Naive thymus-derived CD4-positive, alpha-beta T cell (primary cell): ENCODE results near the gene DGUOK. TPM values are rescaled to one million over a fixed set of nuclear protein-coding genes. Genes with fewer than 3 reads are reported as not detected.

ENCODE experiments used
- polyA plus RNA-seq, 2 donors: library from polyadenylated mRNA; unstranded; fragments of 300-500 nt; fragmentation: Illumina TruSeq; gene quantifications; one replicate each; pipeline ENCODE4 v1.2.3, GENCODE V29; 2021
- total RNA-seq, 6 experiments: library from RNA in 5 of 6; stranded (reverse) in 5 of 6; gene quantifications; 1 replicate in 5 of 6; 2 replicates in 1 of 6; pipeline ENCODE4 v1.2.3 and lab custom pipeline; 2021 to 2026

DGUOK gene
- total and polyA plus RNA-seq, 7 experiments from 2014 or later = 43.1 to 220 (median 69.4) TPM

Other genes starting within 250 kb of the DGUOK start
- gene TPRKB, start 189.5 kb upstream of the DGUOK start, total RNA-seq = 10 to 100 TPM; 16.5 to 34.6 (median 27.5) TPM
- gene TPRKB, start 189.5 kb upstream of the DGUOK start, polyA plus RNA-seq = 10 to 100 TPM; 62.0 to 87.9 TPM
- gene DUSP11, start 146.8 kb upstream of the DGUOK start, total RNA-seq = 10 to 100 TPM; 32.0 to 54.1 (median 43.8) TPM
- gene DUSP11, start 146.8 kb upstream of the DGUOK start, polyA plus RNA-seq = 10 to 100 TPM; 61.6 to 70.9 TPM
- gene C2orf78, start 142.7 kb upstream of the DGUOK start, total RNA-seq = not detected
- not detected for gene C2orf78, start 142.7 kb upstream of the DGUOK start, polyA plus RNA-seq
- 10 to 100 TPM; 22.2 to 44.5 (median 32.9) TPM for gene STAMBP, start 97.9 kb upstream of the DGUOK start, total RNA-seq
- gene STAMBP, start 97.9 kb upstream of the DGUOK start, polyA plus RNA-seq = 10 to 100 TPM; 38.1 to 38.8 TPM
- gene ACTG2, start 33.9 kb upstream of the DGUOK start, total RNA-seq = not detected
- gene ACTG2, start 33.9 kb upstream of the DGUOK start, polyA plus RNA-seq = not detected
- 10 to 100 TPM; 19.1 to 38.6 (median 28.6) TPM for gene TET3, start 58.0 kb downstream of the DGUOK start, total RNA-seq
- gene TET3, start 58.0 kb downstream of the DGUOK start, polyA plus RNA-seq = 1 to 10 TPM in 1 of 2 donors, under 1 TPM in 1; 0.77 to 1.1 TPM
- 10 to 100 TPM in 4 of 5 experiments, 1 to 10 TPM in 1; 6.9 to 54.8 (median 13.7) TPM for gene BOLA3, start 221.0 kb downstream of the DGUOK start, total RNA-seq
- gene BOLA3, start 221.0 kb downstream of the DGUOK start, polyA plus RNA-seq = 10 to 100 TPM; 70.0 to 87.3 TPM